ENCODE results near the gene PPFIA1.
A peak's percentile ranks its signal among the peaks of the same experiment; 100 is the strongest.

DNA sequence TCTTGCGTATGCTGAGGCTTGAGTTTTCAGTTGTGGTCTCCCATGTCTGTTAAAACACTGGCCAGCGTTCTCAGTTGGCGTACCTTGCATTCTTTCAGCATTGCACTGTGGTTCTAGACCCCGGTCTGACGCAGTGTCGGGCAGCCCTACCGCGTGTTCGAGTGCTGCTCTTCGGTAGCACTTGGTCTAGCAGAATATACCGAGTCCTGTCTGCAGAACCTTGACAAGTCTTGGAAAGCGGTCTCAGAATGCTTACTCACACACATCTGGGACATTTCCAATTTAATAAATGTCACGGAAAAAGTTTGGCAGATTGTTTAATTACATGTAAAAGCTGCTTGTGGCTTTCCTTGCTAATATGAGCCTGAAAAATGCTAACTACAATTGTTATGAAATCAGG, 32.6 kb downstream of the PPFIA1 start:
- TF ChIP-seq, protein P1, sequence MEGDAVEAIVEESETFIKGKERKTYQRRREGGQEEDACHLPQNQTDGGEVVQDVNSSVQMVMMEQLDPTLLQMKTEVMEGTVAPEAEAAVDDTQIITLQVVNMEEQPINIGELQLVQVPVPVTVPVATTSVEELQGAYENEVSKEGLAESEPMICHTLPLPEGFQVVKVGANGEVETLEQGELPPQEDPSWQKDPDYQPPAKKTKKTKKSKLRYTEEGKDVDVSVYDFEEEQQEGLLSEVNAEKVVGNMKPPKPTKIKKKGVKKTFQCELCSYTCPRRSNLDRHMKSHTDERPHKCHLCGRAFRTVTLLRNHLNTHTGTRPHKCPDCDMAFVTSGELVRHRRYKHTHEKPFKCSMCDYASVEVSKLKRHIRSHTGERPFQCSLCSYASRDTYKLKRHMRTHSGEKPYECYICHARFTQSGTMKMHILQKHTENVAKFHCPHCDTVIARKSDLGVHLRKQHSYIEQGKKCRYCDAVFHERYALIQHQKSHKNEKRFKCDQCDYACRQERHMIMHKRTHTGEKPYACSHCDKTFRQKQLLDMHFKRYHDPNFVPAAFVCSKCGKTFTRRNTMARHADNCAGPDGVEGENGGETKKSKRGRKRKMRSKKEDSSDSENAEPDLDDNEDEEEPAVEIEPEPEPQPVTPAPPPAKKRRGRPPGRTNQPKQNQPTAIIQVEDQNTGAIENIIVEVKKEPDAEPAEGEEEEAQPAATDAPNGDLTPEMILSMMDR (IDR thresholded peaks at IDR 0.05), result no peak
- TF ChIP-seq POLR2A (IDR thresholded peaks at IDR 0.05) (no peak), POLR2AphosphoS5 (IDR thresholded peaks at IDR 0.05) (peak in 2 of 4 donors; percentile 20 to 21), EP300 (IDR thresholded peaks at IDR 0.05) (no peak)

Data from sigmoid colon (tissue), 4 donors.